Endothelial cell of hepatic sinusoid (primary cell): ENCODE measurements around the gene OR4C46.
"Not testable (repeated sequence)": the region's sequence is repeated elsewhere in the genome, so short reads cannot be mapped to it uniquely, and the experiment has no call there.

ENCODE experiments used
- in situ Hi-C: cut with HindIII; loops from 2 replicates; pipeline ENCODE4 v1.10.0; 2017; ENCODE audit warnings: low sequenced_read_pairs

Gene OR4C46

DNA sequence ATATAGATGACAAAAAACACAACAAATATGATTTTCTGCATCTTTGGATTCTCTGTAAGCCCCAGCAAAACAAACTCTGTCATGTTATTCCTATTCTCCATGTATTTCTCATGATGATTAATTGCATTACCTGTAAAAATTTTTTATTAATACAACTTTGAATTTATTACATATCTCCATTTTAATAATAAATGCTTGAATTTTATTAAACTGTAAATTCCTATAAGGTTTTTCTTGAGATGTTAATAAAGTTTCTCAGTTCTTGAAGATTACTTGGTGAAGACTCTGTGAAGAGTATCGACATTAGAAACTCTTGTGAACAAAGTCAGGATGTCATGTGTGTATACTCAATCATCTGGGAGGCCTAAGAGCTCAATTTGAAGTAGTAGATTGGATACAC, at the start of gene OR4C46:
Gene OR4C46, minus strand, starts transcription at position 101 of the 400 bp plus-strand sequence. Its CDS starts 0 bp downstream, at position 101.
- in situ Hi-C loops, result no loop called here

DNA sequence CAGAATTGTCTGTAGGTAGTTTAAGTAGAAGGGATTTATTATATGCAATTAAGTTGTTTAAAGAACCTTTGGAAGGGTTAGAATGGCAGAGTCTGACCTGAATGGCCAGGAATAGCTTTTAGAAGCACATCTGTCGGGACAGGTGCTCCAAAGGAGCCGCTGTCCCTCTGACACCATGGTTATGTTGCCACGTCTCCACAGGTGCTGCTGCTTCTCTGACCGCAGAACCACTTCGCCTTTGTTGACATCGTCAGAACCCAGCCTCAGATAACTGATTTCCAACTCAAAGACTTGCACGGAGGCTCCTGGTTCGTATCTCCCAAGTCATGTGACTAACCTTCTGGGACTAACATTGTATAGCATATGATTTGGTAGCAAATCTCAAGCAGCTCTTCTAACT, 41.8 kb upstream of the OR4C46 start:
- in situ Hi-C loops, result not testable (repeated sequence)

DNA sequence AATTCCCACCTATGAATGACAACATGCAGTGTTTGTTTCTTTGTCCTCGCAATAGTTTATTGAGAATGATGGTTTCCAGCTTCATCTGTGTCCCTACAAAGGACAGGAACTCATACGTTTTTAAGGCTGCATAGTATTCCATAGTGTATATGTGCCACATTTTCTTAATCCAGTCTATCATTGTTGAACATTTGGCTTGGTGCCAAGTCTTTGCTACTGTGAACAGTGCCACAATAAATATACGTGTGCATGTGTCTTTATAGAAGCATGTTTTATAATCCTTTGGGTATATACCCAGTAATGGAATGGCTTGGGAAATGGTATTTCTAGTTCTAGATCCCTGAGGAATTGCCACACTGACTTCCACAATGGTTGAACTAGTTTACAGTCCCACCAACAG, 42.4 kb downstream of the OR4C46 start:
- in situ Hi-C loops, result not testable (repeated sequence)

DNA sequence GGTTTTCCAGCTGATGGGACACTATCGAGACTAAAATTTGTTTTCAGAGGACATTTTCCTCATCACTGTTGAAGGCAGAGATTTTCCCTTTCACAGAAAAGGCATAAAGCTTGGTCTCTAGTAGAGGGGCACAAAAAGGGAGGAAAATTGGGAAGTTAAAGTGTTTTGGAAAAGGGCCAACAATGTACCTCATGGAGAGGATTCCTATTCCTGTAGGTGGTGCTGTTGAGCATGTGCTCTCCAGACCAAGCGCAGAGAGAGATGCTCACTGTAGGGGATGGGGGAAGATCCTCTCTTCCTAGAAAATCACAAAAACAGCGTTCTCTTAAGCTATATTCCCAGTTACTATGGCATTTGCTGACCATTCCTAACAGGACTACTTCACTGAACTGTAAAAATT, 44.9 kb downstream of the OR4C46 start:
- in situ Hi-C loops, result no loop called here

DNA sequence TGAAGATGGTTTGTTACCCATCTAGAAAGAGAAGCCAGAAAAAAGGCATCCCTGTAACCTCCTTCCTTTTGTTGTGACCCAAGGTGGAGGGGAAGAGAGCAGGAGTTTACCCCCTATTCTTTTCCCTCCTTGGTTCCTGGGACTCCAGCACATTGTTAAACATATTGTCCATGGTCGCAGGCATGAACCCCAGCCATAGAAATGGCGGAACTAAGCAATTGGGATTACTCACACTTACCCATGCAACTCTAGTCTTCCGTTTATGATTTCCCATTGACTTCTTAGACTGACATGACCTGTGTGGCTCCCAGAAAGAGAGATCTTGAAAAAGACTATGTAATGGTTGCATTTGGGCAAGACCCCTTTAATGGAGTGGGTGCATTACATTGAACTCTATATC, 45.4 kb downstream of the OR4C46 start:
- in situ Hi-C loops, result no loop called here
